Transverse colon (tissue), 4 donors: ENCODE data around the gene KIAA0232. TPM values are rescaled to one million over a fixed set of nuclear protein-coding genes. Genes with fewer than 3 reads are reported as not detected.
A peak's percentile ranks its signal among the peaks of the same experiment; 100 is the strongest.

Source experiments
- DNase-seq: peaks from one replicate; pipeline ENCODE4 v3.0.0-alpha.2; 2019
- H3K27ac ChIP-seq, 4 donors: fragments of 200-600 bp; sonication (generic); 2 replicates each; pipeline ENCODE4 v1.5.1; 2016 to 2018; ENCODE audit warnings: inconsistent platforms in 4 of 4
- H3K27me3 ChIP-seq: fragments of 200-600 bp; sonication (generic); 2 replicates; pipeline ENCODE4 v1.5.1; 2017; ENCODE audit warnings: inconsistent platforms
- H3K36me3 ChIP-seq, 4 donors: fragments of 200-600 bp; sonication (generic); 2 replicates each; pipeline ENCODE4 v1.5.1; 2017 to 2019; ENCODE audit warnings: inconsistent platforms in 4 of 4
- H3K4me1 ChIP-seq, 4 donors: fragments of 200-600 bp; sonication (generic); 2 replicates each; pipeline ENCODE4 v1.5.1; 2017 to 2020; ENCODE audit warnings: inconsistent platforms in 4 of 4
- H3K4me3 ChIP-seq, 4 donors: fragments of 200-600 bp; sonication (generic); 1 replicate in 1 of 4; 2 replicates in 3 of 4; pipeline versions ENCODE4 v1.5.1 to v1.6.1; 2017 to 2019; ENCODE audit warnings: inconsistent platforms in 4 of 4
- H3K9me3 ChIP-seq, 2 donors: fragments of 200-600 bp; sonication (generic); 2 replicates each; pipeline ENCODE4 v1.5.1; 2017 to 2019; ENCODE audit warnings: inconsistent platforms in 2 of 2
- EP300 ChIP-seq: sonication (generic); formaldehyde crosslinking; IDR thresholded peaks from one replicate; pipeline ENCODE4 v1.6.1; 2017; ENCODE audit warnings: antibody characterized with exemption, low read depth
- POLR2A ChIP-seq: fragments of 450-650 bp; IDR thresholded peaks from one replicate; pipeline ENCODE4 v1.6.1; 2016; ENCODE audit warnings: antibody characterized with exemption, mild to moderate bottlenecking, moderate library complexity
- POLR2AphosphoS5 ChIP-seq, 3 donors: sonication (generic); formaldehyde crosslinking; IDR thresholded peaks; one replicate each; pipeline ENCODE4 v1.6.1; 2016; ENCODE audit warnings: antibody characterized with exemption in 3 of 3
- WGBS, 2 donors: methylation state at CpG; one replicate each; pipeline ENCODE4 v1.1.5; 2018; ENCODE audit warnings: low coverage in 1 of 2; 5-methylcytosine and 5-hydroxymethylcytosine counted together
- in situ Hi-C, 4 donors: fragments of 200-750 bp; cut with MboI; loops; one replicate each; pipeline versions ENCODE4 v1.15.0 to v1.15.1; 2017; ENCODE audit warnings: low sequenced_read_pairs in 3 of 4, low pct_ligation_motif_present in 1 of 4, low pct_unique_long_range_greater_than_20kb in 1 of 4
- intact Hi-C: fragments of 100-400 bp; cut with DNase I; formaldehyde crosslinking; loops from one replicate; pipeline ENCODE4 v1.15.1; 2023; ENCODE audit warnings: low total_unique reads
- total RNA-seq, 4 donors: library from RNA; depleted of rRNA; stranded (reverse); fragments of >200 nt; gene quantifications; one replicate each; pipeline ENCODE4 v1.1.0, GENCODE V29; 2016
- TF ChIP-seq, protein P1 (sequence below), 5 experiments: fragments of 200-600 bp in 3 of 5; fragments of 450-650 bp in 2 of 5; sonication (generic) in 3 of 5; IDR thresholded peaks; 1 replicate in 2 of 5; 2 replicates in 3 of 5; pipeline ENCODE4 v1.5.1; 2016 to 2017; ENCODE audit warnings: antibody characterized with exemption in 5 of 5, inconsistent platforms in 3 of 5, mild to moderate bottlenecking in 2 of 5, moderate library complexity in 1 of 5

KIAA0232 gene, protein sequence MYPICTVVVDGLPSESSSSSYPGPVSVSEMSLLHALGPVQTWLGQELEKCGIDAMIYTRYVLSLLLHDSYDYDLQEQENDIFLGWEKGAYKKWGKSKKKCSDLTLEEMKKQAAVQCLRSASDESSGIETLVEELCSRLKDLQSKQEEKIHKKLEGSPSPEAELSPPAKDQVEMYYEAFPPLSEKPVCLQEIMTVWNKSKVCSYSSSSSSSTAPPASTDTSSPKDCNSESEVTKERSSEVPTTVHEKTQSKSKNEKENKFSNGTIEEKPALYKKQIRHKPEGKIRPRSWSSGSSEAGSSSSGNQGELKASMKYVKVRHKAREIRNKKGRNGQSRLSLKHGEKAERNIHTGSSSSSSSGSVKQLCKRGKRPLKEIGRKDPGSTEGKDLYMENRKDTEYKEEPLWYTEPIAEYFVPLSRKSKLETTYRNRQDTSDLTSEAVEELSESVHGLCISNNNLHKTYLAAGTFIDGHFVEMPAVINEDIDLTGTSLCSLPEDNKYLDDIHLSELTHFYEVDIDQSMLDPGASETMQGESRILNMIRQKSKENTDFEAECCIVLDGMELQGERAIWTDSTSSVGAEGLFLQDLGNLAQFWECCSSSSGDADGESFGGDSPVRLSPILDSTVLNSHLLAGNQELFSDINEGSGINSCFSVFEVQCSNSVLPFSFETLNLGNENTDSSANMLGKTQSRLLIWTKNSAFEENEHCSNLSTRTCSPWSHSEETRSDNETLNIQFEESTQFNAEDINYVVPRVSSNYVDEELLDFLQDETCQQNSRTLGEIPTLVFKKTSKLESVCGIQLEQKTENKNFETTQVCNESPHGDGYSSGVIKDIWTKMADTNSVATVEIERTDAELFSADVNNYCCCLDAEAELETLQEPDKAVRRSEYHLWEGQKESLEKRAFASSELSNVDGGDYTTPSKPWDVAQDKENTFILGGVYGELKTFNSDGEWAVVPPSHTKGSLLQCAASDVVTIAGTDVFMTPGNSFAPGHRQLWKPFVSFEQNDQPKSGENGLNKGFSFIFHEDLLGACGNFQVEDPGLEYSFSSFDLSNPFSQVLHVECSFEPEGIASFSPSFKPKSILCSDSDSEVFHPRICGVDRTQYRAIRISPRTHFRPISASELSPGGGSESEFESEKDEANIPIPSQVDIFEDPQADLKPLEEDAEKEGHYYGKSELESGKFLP (N-terminal part only)
- total RNA-seq: 10 to 100 TPM; 17.9 to 83.4 (median 43.0) TPM

- intact Hi-C loops (loop anchor here (5.0 kb wide), 1 partner anchor 60 kb away; no protein-coding TSS in a partner anchor), in situ Hi-C loops (no loop called here)
- H3K27me3 ChIP-seq: no peaks in the 10 kb centered on the region
- H3K4me1 ChIP-seq: peaks cover 7 to 48% (median 30%) of the 10 kb centered on the region in 4 donors
- DNase-seq: peak; percentile 93
- 0% methylated on average over 80 of the region's 100 CpGs; no CpG with 5 or more reads in 1 of the 2 donors for WGBS, 2 donors
- H3K36me3 ChIP-seq: no peaks in the 10 kb centered on the region
- H3K27ac ChIP-seq: peak within 1 kb of the TSS; percentile 99 to 100 (median 100)
- H3K9me3 ChIP-seq: no peaks in the 10 kb centered on the region
- TF ChIP-seq, protein P1, sequence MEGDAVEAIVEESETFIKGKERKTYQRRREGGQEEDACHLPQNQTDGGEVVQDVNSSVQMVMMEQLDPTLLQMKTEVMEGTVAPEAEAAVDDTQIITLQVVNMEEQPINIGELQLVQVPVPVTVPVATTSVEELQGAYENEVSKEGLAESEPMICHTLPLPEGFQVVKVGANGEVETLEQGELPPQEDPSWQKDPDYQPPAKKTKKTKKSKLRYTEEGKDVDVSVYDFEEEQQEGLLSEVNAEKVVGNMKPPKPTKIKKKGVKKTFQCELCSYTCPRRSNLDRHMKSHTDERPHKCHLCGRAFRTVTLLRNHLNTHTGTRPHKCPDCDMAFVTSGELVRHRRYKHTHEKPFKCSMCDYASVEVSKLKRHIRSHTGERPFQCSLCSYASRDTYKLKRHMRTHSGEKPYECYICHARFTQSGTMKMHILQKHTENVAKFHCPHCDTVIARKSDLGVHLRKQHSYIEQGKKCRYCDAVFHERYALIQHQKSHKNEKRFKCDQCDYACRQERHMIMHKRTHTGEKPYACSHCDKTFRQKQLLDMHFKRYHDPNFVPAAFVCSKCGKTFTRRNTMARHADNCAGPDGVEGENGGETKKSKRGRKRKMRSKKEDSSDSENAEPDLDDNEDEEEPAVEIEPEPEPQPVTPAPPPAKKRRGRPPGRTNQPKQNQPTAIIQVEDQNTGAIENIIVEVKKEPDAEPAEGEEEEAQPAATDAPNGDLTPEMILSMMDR (IDR thresholded peaks at IDR 0.05): no peak
- TF ChIP-seq POLR2A (peak; percentile 34), POLR2AphosphoS5 (IDR thresholded peaks at IDR 0.05) (peak; percentile 53 to 91 (median 87)), EP300 (no peak)
- H3K4me3 ChIP-seq: peak within 1 kb of the TSS; percentile 81 to 99 (median 96)
Measured at GRCh38 chr4:6782147-6782845, at the start of gene KIAA0232. Gene KIAA0232, plus strand, starts transcription at chr4:6782727. Its CDS starts 41,727 bp downstream, at chr4:6824454.

DNA sequence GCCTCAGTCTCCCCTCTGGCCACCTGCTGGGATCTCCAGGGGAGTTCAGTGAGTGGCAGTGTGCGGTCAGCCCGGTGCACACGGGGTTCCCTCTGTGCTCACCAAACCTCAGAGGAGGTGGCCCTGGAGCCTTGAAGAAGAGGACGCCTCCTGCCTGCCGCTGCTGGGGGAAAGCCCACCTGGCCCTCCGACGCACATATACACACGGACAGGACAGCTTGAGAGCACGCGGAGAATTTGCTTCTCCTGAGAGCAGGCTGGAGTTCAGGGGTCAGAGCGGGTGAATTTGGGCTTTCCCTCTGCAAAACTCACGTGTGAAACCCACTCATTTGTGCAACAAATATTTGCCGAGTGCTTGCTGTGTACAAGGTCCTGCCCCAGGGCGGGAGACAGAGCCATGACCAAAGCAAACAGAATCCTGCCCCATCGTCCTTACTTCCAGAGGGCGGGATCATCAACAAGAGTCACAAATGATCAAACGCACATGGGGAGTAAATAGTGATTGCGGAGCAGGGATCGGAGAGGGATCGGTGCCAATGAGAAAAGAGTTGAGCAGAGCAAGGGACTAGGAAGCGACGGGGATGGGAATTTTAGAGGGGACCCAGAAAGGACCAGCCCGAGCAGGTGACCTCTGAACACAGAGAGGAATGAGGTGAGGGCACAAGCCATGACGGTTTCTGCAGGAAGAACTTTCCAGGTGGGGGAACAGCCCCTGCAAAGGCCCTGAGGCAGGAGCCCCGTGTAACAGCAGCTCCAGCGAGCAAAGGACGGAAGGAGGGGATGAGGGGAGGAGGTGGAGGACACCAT, 49.0 kb upstream of the KIAA0232 start:
- DNase-seq: no peak
- Histone ChIP-seq H3K27ac (no peak overlapping the region), H3K4me1 (peaks cover 0 to 11% (median 9%) of the 10 kb centered on the region in 4 donors), H3K36me3 (no peaks in the 10 kb centered on the region), H3K4me3 (no peak overlapping the region), H3K9me3 (no peaks in the 10 kb centered on the region), H3K27me3 (no peaks in the 10 kb centered on the region)
- intact Hi-C loops (no loop called here), in situ Hi-C loops (loop anchor here in 1 of 4 donors (10.0 to 25.0 kb wide), 2 partner anchors 131 to 329 kb away; partner anchors contain the start of gene GRPEL1)
- TF ChIP-seq POLR2AphosphoS5 (IDR thresholded peaks at IDR 0.05): no peak
- TF ChIP-seq EP300: no peak
- TF ChIP-seq POLR2A: no peak
- TF ChIP-seq, protein P1 (IDR thresholded peaks at IDR 0.05): no peak
- 89% methylated on average over 12 to 27 of the region's 27 CpGs for WGBS, 2 donors

- intact Hi-C loops (no loop called here), in situ Hi-C loops (loop anchor here in 1 of 4 donors (10.0 to 25.0 kb wide), 2 partner anchors 131 to 328 kb away; partner anchors contain the start of gene GRPEL1)
Measured at GRCh38 chr4:6734165-6734786, 48.3 kb upstream of the KIAA0232 start.

More at GRCh38 chr4:6734165-6734786, 48.3 kb upstream of the KIAA0232 start:
- DNase-seq: no peak
- Histone ChIP-seq H3K27me3 (no peaks in the 10 kb centered on the region), H3K36me3 (no peaks in the 10 kb centered on the region), H3K27ac (no peak overlapping the region), H3K4me3 (no peak overlapping the region), H3K9me3 (no peaks in the 10 kb centered on the region), H3K4me1 (peaks cover 0 to 11% (median 9%) of the 10 kb centered on the region in 4 donors)
- no peak for TF ChIP-seq EP300
- no peak for TF ChIP-seq POLR2AphosphoS5 (IDR thresholded peaks at IDR 0.05)
- TF ChIP-seq, protein P1 (IDR thresholded peaks at IDR 0.05): no peak
- TF ChIP-seq POLR2A: no peak
- WGBS, 2 donors: 61 to 87% methylated on average over 4 to 16 of the region's 16 CpGs
